A549 (cell line): ENCODE results near the gene DCBLD2. TPM values are rescaled to one million over a fixed set of nuclear protein-coding genes. Genes with fewer than 3 reads are reported as not detected.

Experiments used
- ATAC-seq, 2 experiments: fragments of 200-7000 bp in 1 of 2; fragments of >200 bp in 1 of 2; cut with Nextera tagmentation in 1 of 2; cut with Tn5 transposase in 1 of 2; 3 replicates each; pipeline versions ENCODE4 v1.8.0 to v1.9.1; 2018 to 2020; ENCODE audit warnings: mild to moderate bottlenecking in 1 of 2, moderate library complexity in 1 of 2
- CTCF ChIA-PET: fragments of 300-600 bp; sonication (Branson Sonifier 250); formaldehyde crosslinking; extraction: SDS; loops from one replicate; lab custom pipeline; 2021; ENCODE audit warnings: antibody characterized with exemption, inconsistent platforms; lab: Yijun Ruan, JAX
- POLR2A ChIA-PET: fragments of 350-600 bp; formaldehyde crosslinking; extraction: SDS; loops from one replicate; lab custom pipeline; 2021; ENCODE audit warnings: antibody characterized with exemption, inconsistent platforms; lab: Yijun Ruan, JAX
- DNase-seq, 2 experiments: peaks; one replicate each; pipeline versions ENCODE4 v3.0.0 to v3.0.0-alpha.2; 2011 to 2016; ENCODE audit warnings: low read depth in 1 of 2, low spot score in 1 of 2
- FAIRE-seq: peaks from 2 replicates; lab custom pipeline; 2011; peaks lifted over from hg19 to GRCh38; lab: Jason Lieb, UNC
- H3K27ac ChIP-seq, 2 experiments: fragments of >200 bp; sonication (Bioruptor Twin); formaldehyde crosslinking; 3 replicates each; pipeline ENCODE4 v1.5.1; 2016 to 2017
- H3K4me1 ChIP-seq: fragments of >200 bp; sonication (Bioruptor Twin); formaldehyde crosslinking; 3 replicates; pipeline ENCODE4 v1.6.1; 2016
- H3K4me2 ChIP-seq: fragments of >200 bp; sonication (Bioruptor Twin); formaldehyde crosslinking; 3 replicates; pipeline ENCODE4 v1.6.1; 2016
- H3K4me3 ChIP-seq: fragments of >200 bp; sonication (Bioruptor Twin); formaldehyde crosslinking; 3 replicates; pipeline ENCODE4 v1.5.1; 2016
- H3K9me3 ChIP-seq: fragments of >200 bp; sonication (Bioruptor Twin); formaldehyde crosslinking; 3 replicates; pipeline ENCODE4 v1.6.1; 2016
- CBX8 ChIP-seq: fragments of 200-600 bp; sonication (generic); IDR thresholded peaks from 2 replicates; pipeline ENCODE4 v1.6.1; 2016
- CEBPB ChIP-seq, 2 experiments: fragments of >200 bp in 1 of 2; sonication (Bioruptor Twin) in 1 of 2; formaldehyde crosslinking in 1 of 2; IDR thresholded peaks; 2 replicates each; pipeline ENCODE4 v1.6.1; 2012 to 2016
- CHD4 ChIP-seq: fragments of 200-600 bp; sonication (generic); IDR thresholded peaks from 2 replicates; pipeline ENCODE4 v1.6.1; 2016; ENCODE audit warnings: antibody characterized with exemption, mild to moderate bottlenecking, borderline replicate concordance
- EHF ChIP-seq: fragments of 250-450 bp; sonication (Bioruptor Pico); IDR thresholded peaks from 2 replicates; pipeline ENCODE4 v1.5.0; 2020; ENCODE audit warnings: mild to moderate bottlenecking
- FOSB ChIP-seq: fragments of 250-450 bp; sonication (Bioruptor Pico); IDR thresholded peaks from 2 replicates; pipeline ENCODE4 v1.5.0; 2020; ENCODE audit warnings: mild to moderate bottlenecking, moderate library complexity
- HEYL ChIP-seq: fragments of 250-450 bp; sonication (Bioruptor Pico); IDR thresholded peaks from 2 replicates; pipeline ENCODE4 v1.8.0; 2021; ENCODE audit warnings: mild to moderate bottlenecking, moderate library complexity
- JUN ChIP-seq, 2 experiments: fragments of >200 bp; sonication (Bioruptor Twin); formaldehyde crosslinking; IDR thresholded peaks; 2 replicates in 1 of 2; 3 replicates in 1 of 2; pipeline ENCODE4 v1.6.1; 2016 to 2017
- JUNB ChIP-seq: fragments of >200 bp; sonication (Bioruptor Twin); formaldehyde crosslinking; IDR thresholded peaks from 2 replicates; pipeline ENCODE4 v1.6.1; 2016
- KDM1A ChIP-seq: fragments of 200-600 bp; sonication (generic); IDR thresholded peaks from 2 replicates; pipeline ENCODE4 v1.6.1; 2016; ENCODE audit warnings: low read depth, mild to moderate bottlenecking
- MAZ ChIP-seq: fragments of 150-350 bp; IDR thresholded peaks from 2 replicates; pipeline ENCODE4 v1.6.1; 2014; ENCODE audit warnings: antibody characterized with exemption, low read depth, low read length, borderline replicate concordance
- PBX3 ChIP-seq: IDR thresholded peaks from 2 replicates; pipeline ENCODE4 v1.6.1; 2012
- PHF8 ChIP-seq: fragments of 200-600 bp; sonication (generic); IDR thresholded peaks from 2 replicates; pipeline ENCODE4 v1.6.1; 2016; ENCODE audit warnings: low read depth, mild to moderate bottlenecking, antibody characterized with exemption, moderate library complexity, borderline replicate concordance
- POLR2AphosphoS2 ChIP-seq: conservative IDR thresholded peaks from 2 replicates; pipeline ENCODE4 v1.6.1; 2012; ENCODE audit warnings: low read length, improper control_type of control experiment, inconsistent platforms
- RNF2 ChIP-seq: fragments of 200-600 bp; sonication (generic); IDR thresholded peaks from 2 replicates; pipeline ENCODE4 v1.6.1; 2016; ENCODE audit warnings: low read depth, mild to moderate bottlenecking, antibody characterized with exemption, moderate library complexity, borderline replicate concordance
- ZC3H11A ChIP-seq: fragments of 450-650 bp; IDR thresholded peaks from 2 replicates; pipeline ENCODE4 v1.6.1; 2014; ENCODE audit warnings: antibody characterized with exemption, mild to moderate bottlenecking
- ZFP36 ChIP-seq: fragments of 450-650 bp; IDR thresholded peaks from 2 replicates; pipeline ENCODE4 v1.6.1; 2014; ENCODE audit warnings: borderline replicate concordance; ENCODE audit not compliant: partially characterized antibody
- WGBS: methylation state at CpG from one replicate; pipeline ENCODE4 v1.1.6; 2017; ENCODE audit errors: missing lambda C conversion rate; 5-methylcytosine and 5-hydroxymethylcytosine counted together
- polyA plus RNA-seq, 4 experiments: library from polyadenylated mRNA; depleted of rRNA in 3 of 4; stranded (reverse); fragments of >200 nt; fragmentation: RNase III in 1 of 4; extraction: RNeasy Plus Mini Kit Qiagen cat#74134 plus additional on column Dnase treatment in 1 of 4; gene quantifications; 2 replicates in 3 of 4; 3 replicates in 1 of 4; pipeline ENCODE4 v1.2.3, GENCODE V29; 2011 to 2017
- TF ChIP-seq, protein P1 (sequence below): fragments of 250-450 bp; sonication (Bioruptor Pico); IDR thresholded peaks from 2 replicates; pipeline ENCODE4 v1.5.0; 2020; ENCODE audit warnings: low read depth, mild to moderate bottlenecking, moderate library complexity
- TF ChIP-seq, protein P2 (sequence below): fragments of >200 bp; sonication (Bioruptor Twin); formaldehyde crosslinking; IDR thresholded peaks from 3 replicates; pipeline ENCODE4 v1.5.1; 2016
- TF ChIP-seq, protein P3 (sequence below): fragments of 250-450 bp; sonication (Bioruptor Pico); IDR thresholded peaks from 2 replicates; pipeline ENCODE4 v1.5.0; 2021; ENCODE audit warnings: mild to moderate bottlenecking, moderate library complexity, borderline replicate concordance

The DCBLD2 gene
- polyA plus RNA-seq, 2 of the 4 experiments (the other 2 are of a cell fraction): 266 to 623 TPM

DNA sequence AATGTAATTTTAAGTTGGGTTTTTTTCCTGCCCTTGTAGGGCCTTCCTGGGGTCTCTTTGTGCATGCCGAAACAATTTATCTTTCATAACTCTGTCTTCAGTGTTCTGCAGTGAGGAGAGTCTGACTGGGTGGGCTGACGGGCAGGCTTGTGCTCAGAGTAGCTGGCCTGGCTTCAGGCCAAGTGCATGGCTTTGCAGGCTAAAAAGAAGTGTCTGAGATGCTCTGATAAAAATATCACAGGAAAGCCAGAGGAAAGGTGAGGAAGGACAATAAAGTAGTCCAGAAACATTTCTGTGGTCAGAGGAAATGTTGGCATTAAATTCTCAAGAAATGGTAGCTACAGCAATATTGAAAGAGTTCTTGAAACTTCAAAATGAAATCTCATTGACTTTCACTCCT, 112.8 kb downstream of the DCBLD2 start:
- no peak overlapping the region for H3K4me3 ChIP-seq
- ChIA-PET POLR2A (no interaction called here), CTCF (interaction anchor here (1.4 to 1.6 kb wide), 2 partner anchors 10 to 187 kb away, joined by 3 to 5 read pairs; no protein-coding TSS in a partner anchor)
- H3K9me3 ChIP-seq: no peaks in the 10 kb centered on the region
- TF ChIP-seq PHF8: no peak
- TF ChIP-seq CHD4: no peak
- no peak for TF ChIP-seq EHF (CRISPR knock-in tag)
- no peak for TF ChIP-seq POLR2AphosphoS2
- TF ChIP-seq, protein P1, sequence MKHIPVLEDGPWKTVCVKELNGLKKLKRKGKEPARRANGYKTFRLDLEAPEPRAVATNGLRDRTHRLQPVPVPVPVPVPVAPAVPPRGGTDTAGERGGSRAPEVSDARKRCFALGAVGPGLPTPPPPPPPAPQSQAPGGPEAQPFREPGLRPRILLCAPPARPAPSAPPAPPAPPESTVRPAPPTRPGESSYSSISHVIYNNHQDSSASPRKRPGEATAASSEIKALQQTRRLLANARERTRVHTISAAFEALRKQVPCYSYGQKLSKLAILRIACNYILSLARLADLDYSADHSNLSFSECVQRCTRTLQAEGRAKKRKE (CRISPR knock-in tag): no peak
- no peak for TF ChIP-seq KDM1A
- ATAC-seq (no peak), DNase-seq (no peak), FAIRE-seq (no peak)
- no peak overlapping the region for H3K27ac ChIP-seq
- 86% methylated on average over 2 of the region's 2 CpGs for WGBS
- H3K4me1 ChIP-seq: peaks cover 18% of the 10 kb centered on the region; the same call in 1 of the 3 replicates
- no peak overlapping the region for H3K4me2 ChIP-seq

DNA sequence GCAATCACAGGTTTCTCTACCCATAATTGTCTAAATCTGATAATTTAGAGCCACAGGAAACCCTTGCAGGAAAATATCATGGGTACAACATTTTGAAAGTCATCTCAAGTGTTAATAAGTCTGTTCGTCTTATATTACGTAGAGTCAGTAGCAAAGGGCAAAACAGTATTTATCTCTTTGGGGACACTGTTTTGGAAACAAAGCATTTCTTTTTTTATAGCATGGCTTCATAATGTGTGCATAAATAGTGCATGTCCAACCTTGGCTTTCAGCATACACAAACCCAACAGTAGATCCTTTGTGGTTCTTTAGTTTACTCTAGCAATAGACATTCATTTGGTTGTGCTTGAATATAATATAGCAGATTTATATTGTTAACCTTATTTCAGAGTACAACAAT, 114.3 kb downstream of the DCBLD2 start:
- ChIA-PET POLR2A (no interaction called here), CTCF (no interaction called here)
- H3K4me2 ChIP-seq: no peak overlapping the region
- 92% methylated on average over 2 of the region's 2 CpGs for WGBS
- no peaks in the 10 kb centered on the region for H3K9me3 ChIP-seq
- H3K4me1 ChIP-seq: peaks cover 18% of the 10 kb centered on the region; the same call in 1 of the 3 replicates
- ATAC-seq: no peak
- H3K4me3 ChIP-seq: no peak overlapping the region
- H3K27ac ChIP-seq: no peak overlapping the region
- DNase-seq: no peak
- no peak for FAIRE-seq
- TF ChIP-seq RNF2: no peak
- TF ChIP-seq, protein P2, sequence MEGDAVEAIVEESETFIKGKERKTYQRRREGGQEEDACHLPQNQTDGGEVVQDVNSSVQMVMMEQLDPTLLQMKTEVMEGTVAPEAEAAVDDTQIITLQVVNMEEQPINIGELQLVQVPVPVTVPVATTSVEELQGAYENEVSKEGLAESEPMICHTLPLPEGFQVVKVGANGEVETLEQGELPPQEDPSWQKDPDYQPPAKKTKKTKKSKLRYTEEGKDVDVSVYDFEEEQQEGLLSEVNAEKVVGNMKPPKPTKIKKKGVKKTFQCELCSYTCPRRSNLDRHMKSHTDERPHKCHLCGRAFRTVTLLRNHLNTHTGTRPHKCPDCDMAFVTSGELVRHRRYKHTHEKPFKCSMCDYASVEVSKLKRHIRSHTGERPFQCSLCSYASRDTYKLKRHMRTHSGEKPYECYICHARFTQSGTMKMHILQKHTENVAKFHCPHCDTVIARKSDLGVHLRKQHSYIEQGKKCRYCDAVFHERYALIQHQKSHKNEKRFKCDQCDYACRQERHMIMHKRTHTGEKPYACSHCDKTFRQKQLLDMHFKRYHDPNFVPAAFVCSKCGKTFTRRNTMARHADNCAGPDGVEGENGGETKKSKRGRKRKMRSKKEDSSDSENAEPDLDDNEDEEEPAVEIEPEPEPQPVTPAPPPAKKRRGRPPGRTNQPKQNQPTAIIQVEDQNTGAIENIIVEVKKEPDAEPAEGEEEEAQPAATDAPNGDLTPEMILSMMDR: no peak
- no peak for TF ChIP-seq KDM1A
- TF ChIP-seq CBX8: no peak
- no peak for TF ChIP-seq MAZ
- TF ChIP-seq, protein P3, sequence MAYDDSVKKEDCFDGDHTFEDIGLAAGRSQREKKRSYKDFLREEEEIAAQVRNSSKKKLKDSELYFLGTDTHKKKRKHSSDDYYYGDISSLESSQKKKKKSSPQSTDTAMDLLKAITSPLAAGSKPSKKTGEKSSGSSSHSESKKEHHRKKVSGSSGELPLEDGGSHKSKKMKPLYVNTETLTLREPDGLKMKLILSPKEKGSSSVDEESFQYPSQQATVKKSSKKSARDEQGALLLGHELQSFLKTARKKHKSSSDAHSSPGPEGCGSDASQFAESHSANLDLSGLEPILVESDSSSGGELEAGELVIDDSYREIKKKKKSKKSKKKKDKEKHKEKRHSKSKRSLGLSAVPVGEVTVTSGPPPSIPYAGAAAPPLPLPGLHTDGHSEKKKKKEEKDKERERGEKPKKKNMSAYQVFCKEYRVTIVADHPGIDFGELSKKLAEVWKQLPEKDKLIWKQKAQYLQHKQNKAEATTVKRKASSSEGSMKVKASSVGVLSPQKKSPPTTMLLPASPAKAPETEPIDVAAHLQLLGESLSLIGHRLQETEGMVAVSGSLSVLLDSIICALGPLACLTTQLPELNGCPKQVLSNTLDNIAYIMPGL: no peak
- TF ChIP-seq PHF8: no peak

GRCh38 chr3:98786364-98787006, 115.0 kb downstream of the DCBLD2 start:
- CTCF ChIA-PET: no interaction called here
- no peak overlapping the region for H3K27ac ChIP-seq
- H3K4me1 ChIP-seq: peaks cover 13% of the 10 kb centered on the region; the same call in 1 of the 3 replicates
- 85% methylated on average over 4 of the region's 4 CpGs for WGBS
- H3K9me3 ChIP-seq: no peaks in the 10 kb centered on the region
- no peak for DNase-seq
- FAIRE-seq: no peak
- no peak for ATAC-seq
- no peak overlapping the region for H3K4me3 ChIP-seq
- no peak overlapping the region for H3K4me2 ChIP-seq
- TF ChIP-seq HEYL (no peak), PBX3 (no peak), ZC3H11A (no peak), JUN (IDR thresholded peaks at IDR 0.05) (no peak), CEBPB (IDR thresholded peaks at IDR 0.05) (peak; percentile 5 to 44; a peak in 2 of 4 replicates), JUNB (no peak), FOSB (CRISPR knock-in tag) (no peak), ZFP36 (no peak)
- TF ChIP-seq, protein P3: no peak
- TF ChIP-seq, all 56 proteins: peak for 1
- POLR2A ChIA-PET: no interaction called here
